ENCODE measurements around the gene FGR.

GRCh38 chr1:27633640-27634176 is 1.3 kb downstream of the FGR start:
- TF ChIP-seq GATA3 (IDR thresholded peaks at IDR 0.05; ENCODE audit: low read depth, low read length) (no peak), GATA2 (IDR thresholded peaks at IDR 0.05; ENCODE audit: low read depth, low read length) (no peak)

Measured in SH-SY5Y (cell line).